ENCODE data around the gene CDKL2. TPM values are rescaled to one million over a fixed set of nuclear protein-coding genes. Genes with fewer than 3 reads are reported as not detected.
A peak's percentile ranks its signal among the peaks of the same experiment; 100 is the strongest.

The CDKL2 gene
- total and polyA plus RNA-seq, 2 donors from 2014 or later: 3.2 to 15.9 TPM

GRCh38 chr4:75629239-75629638, 1.1 kb downstream of the CDKL2 start:
- FAIRE-seq (no peak), DNase-seq (peak in 2 of 5 donors; percentile 47 to 60)
- Histone ChIP-seq H3K27me3 (ENCODE audit: control insufficient read depth, insufficient read depth, low read length) (no peaks in the 10 kb centered on the region), H3K36me3 (ENCODE audit: control insufficient read depth in 2 of 3, insufficient read depth in 3 of 3, low read length in 3 of 3) (no peaks in the 10 kb centered on the region), H3K4me1 (ENCODE audit: control insufficient read depth in 2 of 3, insufficient read depth in 2 of 3, low read depth in 1 of 3, low read length in 3 of 3) (peaks cover 0 to 8% (median 2%) of the 10 kb centered on the region in 3 donors), H3K4me3 (ENCODE audit: low read length in 3 of 3) (peak overlapping the region; percentile 39 to 86 (median 70)), H3K27ac (ENCODE audit: low read depth in 2 of 2, low read length in 2 of 2) (no peak overlapping the region), H3K9ac (ENCODE audit: low read length in 3 of 3) (no peak overlapping the region), H3K9me3 (ENCODE audit: control insufficient read depth in 2 of 3, insufficient read depth in 1 of 3, low read length in 3 of 3) (no peaks in the 10 kb centered on the region)
- intact Hi-C loops (cut with DNase I): no loop called here
- no peak for TF ChIP-seq CTCF (IDR thresholded peaks at IDR 0.05; ENCODE audit: borderline replicate concordance, extremely low read depth, insufficient read depth)

GRCh38 chr4:75623026-75623425, 7.3 kb downstream of the CDKL2 start:
- Histone ChIP-seq H3K4me3 (ENCODE audit: low read length in 3 of 3) (no peak overlapping the region), H3K9ac (ENCODE audit: low read length in 3 of 3) (no peak overlapping the region), H3K27ac (ENCODE audit: low read depth in 2 of 2, low read length in 2 of 2) (no peak overlapping the region), H3K9me3 (ENCODE audit: control insufficient read depth in 2 of 3, insufficient read depth in 1 of 3, low read length in 3 of 3) (no peaks in the 10 kb centered on the region), H3K27me3 (ENCODE audit: control insufficient read depth, insufficient read depth, low read length) (no peaks in the 10 kb centered on the region), H3K36me3 (ENCODE audit: control insufficient read depth in 2 of 3, insufficient read depth in 3 of 3, low read length in 3 of 3) (no peaks in the 10 kb centered on the region), H3K4me1 (ENCODE audit: control insufficient read depth in 2 of 3, insufficient read depth in 2 of 3, low read depth in 1 of 3, low read length in 3 of 3) (no peaks in the 10 kb centered on the region)
- FAIRE-seq: no peak
- no peak for DNase-seq
- no peak for TF ChIP-seq CTCF (IDR thresholded peaks at IDR 0.05; ENCODE audit: borderline replicate concordance, extremely low read depth, insufficient read depth)
- intact Hi-C loops (cut with DNase I): no loop called here

- FAIRE-seq: no peak
- Histone ChIP-seq H3K9ac (ENCODE audit: low read length in 3 of 3) (no peak overlapping the region), H3K36me3 (ENCODE audit: control insufficient read depth in 2 of 3, insufficient read depth in 3 of 3, low read length in 3 of 3) (no peaks in the 10 kb centered on the region), H3K27me3 (ENCODE audit: control insufficient read depth, insufficient read depth, low read length) (no peaks in the 10 kb centered on the region), H3K4me1 (ENCODE audit: control insufficient read depth in 2 of 3, insufficient read depth in 2 of 3, low read depth in 1 of 3, low read length in 3 of 3) (no peaks in the 10 kb centered on the region), H3K4me3 (ENCODE audit: low read length in 3 of 3) (no peak overlapping the region), H3K9me3 (ENCODE audit: control insufficient read depth in 2 of 3, insufficient read depth in 1 of 3, low read length in 3 of 3) (no peaks in the 10 kb centered on the region), H3K27ac (ENCODE audit: low read depth in 2 of 2, low read length in 2 of 2) (no peak overlapping the region)
- intact Hi-C loops (cut with DNase I): no loop called here
- TF ChIP-seq CTCF (IDR thresholded peaks at IDR 0.05; ENCODE audit: borderline replicate concordance, extremely low read depth, insufficient read depth): no peak
- no peak for DNase-seq
Measured at GRCh38 chr4:75621715-75622114, 8.6 kb downstream of the CDKL2 start.

- no peak overlapping the region for H3K9ac ChIP-seq (ENCODE audit: low read length in 3 of 3)
- DNase-seq (no peak), FAIRE-seq (no peak)
- no peaks in the 10 kb centered on the region for H3K36me3 ChIP-seq (ENCODE audit: control insufficient read depth in 2 of 3, insufficient read depth in 3 of 3, low read length in 3 of 3)
- intact Hi-C loops (cut with DNase I): no loop called here
- no peak for TF ChIP-seq CTCF (IDR thresholded peaks at IDR 0.05; ENCODE audit: borderline replicate concordance, extremely low read depth, insufficient read depth)
- H3K4me3 ChIP-seq (ENCODE audit: low read length in 3 of 3): no peak overlapping the region
- no peaks in the 10 kb centered on the region for H3K4me1 ChIP-seq (ENCODE audit: control insufficient read depth in 2 of 3, insufficient read depth in 2 of 3, low read depth in 1 of 3, low read length in 3 of 3)
- H3K27ac ChIP-seq (ENCODE audit: low read depth in 2 of 2, low read length in 2 of 2): no peak overlapping the region
- no peaks in the 10 kb centered on the region for H3K27me3 ChIP-seq (ENCODE audit: control insufficient read depth, insufficient read depth, low read length)
- no peaks in the 10 kb centered on the region for H3K9me3 ChIP-seq (ENCODE audit: control insufficient read depth in 2 of 3, insufficient read depth in 1 of 3, low read length in 3 of 3)
Measured at GRCh38 chr4:75612306-75612705, 18.0 kb downstream of the CDKL2 start.
